ENCODE measurements around the gene MIDN.
A peak's percentile ranks its signal among the peaks of the same experiment; 100 is the strongest.

The MIDN gene

DNA sequence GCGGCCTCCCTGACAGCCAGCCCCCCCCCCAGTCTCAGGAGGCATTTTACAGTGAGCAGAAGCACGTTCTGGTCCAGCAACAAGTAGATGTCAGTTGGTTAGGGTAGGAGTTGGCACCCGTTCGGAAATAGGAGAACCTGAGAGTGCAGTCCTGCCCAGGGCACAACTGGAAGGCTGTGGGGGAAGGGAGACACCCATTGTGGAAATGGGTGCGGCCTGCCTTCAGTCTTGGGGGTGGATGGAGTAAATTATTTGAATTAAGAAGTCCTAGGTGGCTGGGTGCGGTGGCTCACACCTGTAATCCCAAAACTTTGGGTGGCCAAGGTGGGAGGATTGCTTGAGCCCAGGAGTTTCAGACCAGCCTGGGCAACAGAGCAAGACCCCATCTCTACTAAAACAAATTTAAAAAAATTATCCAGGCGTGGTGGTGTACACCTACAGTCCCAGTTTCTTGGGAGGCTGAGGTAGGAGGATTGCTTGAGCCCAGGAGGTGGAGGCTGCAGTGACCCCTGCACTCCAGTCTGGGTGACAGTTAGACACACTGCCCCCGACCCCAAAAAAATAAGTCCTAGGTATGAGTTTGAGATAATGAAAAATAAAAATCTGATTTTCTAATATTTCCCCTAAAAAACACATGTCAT, 21.9 kb downstream of the MIDN start:
- no peak for ATAC-seq
- DNase-seq = peak; percentile 39

DNA sequence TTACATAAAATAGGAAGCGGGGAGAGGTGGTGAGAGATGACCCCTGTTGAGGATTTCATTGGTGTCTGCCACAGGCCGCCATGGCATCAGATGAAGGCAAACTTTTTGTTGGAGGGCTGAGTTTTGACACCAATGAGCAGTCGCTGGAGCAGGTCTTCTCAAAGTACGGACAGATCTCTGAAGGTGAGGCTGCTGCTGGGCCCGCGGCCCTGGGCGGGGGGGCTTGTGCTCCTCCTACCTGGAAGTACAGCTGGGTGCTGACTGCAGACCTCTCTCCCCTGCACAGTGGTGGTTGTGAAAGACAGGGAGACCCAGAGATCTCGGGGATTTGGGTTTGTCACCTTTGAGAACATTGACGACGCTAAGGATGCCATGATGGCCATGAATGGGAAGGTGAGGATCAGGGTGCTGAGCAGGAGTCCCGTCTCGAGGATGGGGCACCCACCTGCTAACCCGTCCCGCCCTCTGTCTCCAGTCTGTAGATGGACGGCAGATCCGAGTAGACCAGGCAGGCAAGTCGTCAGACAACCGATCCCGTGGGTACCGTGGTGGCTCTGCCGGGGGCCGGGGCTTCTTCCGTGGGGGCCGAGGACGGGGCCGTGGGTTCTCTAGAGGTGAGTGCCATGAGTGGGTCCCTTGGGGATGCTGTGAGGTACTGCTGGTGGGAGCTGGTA, 22.6 kb downstream of the MIDN start:
- no peak for ATAC-seq
- peak; percentile 27 for DNase-seq

DNA sequence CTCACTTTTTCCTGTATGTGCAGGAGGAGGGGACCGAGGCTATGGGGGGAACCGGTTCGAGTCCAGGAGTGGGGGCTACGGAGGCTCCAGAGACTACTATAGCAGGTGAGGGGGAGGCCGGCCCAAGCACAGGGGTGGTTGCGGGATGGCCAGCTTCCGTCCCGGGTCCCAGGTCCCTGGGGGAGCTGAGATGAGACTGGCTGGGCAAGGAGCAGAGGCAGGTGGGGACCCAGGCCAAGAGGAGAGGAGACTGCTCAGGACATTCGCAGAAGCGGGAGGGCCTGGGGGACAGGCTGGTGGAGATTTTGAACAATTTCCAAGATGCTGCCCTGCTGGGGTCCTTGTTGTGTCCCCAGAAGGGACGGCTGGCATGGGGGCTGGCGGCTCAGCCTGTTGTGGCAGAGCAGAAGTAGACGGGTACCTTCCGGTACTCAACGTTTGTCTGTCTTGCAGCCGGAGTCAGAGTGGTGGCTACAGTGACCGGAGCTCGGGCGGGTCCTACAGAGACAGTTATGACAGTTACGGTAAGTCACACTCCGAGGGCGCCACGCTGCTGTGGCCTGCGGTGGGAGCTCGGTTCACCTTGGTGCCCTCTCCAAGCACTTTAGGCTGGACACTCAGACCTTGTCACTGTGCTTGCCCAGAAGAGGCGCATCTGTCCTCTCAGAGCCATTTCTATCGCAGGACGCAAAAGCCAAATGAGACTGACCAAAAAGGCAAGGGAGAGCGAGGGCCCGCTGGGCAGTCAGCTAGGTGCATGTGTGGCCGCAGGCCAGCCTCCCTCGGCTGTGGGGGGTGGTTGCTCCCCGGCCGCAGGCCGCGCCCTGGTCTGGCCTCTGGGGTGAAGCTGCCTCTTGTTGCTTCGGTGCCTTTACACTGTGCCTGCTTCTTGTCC, 23.4 kb downstream of the MIDN start:
- ATAC-seq = no peak
- peak; percentile 12 for DNase-seq

DNA sequence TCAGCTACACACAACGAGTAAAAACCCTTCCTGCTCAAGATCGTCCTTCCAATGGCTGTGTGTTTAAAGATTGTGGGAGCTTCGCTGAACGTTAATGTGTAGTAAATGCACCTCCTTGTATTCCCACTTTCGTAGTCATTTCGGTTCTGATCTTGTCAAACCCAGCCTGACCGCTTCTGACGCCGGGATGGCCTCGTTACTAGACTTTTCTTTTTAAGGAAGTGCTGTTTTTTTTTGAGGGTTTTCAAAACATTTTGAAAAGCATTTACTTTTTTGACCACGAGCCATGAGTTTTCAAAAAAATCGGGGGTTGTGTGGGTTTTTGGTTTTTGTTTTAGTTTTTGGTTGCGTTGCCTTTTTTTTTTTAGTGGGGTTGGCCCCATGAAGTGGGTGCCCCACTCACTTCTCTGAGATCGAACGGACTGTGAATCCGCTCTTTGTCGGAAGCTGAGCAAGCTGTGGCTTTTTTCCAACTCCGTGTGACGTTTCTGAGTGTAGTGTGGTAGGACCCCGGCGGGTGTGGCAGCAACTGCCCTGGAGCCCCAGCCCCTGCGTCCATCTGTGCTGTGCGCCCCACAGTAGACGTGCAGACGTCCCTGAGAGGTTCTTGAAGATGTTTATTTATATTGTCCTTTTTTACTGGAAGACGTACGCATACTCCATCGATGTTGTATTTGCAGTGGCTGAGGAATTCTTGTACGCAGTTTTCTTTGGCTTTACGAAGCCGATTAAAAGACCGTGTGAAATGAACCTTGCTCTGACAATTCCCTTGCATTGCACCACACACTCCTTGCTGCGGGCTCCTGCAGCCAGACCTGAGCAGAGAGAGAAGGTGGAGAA, 24.3 kb downstream of the MIDN start:
- ATAC-seq (no peak), DNase-seq (no peak)

DNA sequence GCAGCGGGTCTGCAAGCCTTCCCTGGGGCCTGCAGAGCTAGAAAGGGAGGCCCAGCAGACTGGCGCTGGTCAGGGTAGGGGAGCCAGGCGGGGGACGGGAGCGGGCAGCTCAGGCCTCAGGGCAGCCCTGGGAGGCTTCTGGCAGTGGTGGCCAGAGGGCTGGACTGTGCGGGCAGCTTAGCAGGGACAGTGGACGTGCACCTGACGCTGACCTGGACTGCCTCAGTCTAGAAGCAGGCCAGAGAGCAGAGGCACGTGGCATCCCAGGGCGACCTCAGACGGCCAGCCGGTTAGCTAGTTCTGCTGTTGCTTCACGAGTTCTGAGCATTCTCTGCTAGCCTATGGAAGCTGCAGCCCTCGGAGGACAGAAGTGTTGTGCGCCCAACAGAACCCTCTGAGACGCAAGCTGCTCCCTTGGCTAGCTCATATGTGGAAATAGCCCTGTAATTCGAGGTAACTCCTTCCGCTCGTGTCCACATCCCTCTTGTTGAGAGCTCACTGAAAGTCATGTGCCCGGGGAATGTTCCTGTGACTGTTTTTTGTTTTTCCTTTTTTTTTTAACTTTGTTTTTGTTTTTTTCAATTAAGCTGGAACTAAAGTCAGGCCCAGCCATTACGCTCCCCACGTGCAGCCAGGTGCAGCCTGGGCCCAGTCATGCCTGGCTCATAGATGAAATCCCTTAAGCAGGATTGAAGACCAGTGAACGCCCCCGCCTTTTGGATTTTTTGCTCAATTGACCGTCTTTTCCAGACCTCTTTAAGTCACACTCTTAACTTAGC, 25.1 kb downstream of the MIDN start:
- no peak for ATAC-seq
- peak; percentile 17 for DNase-seq

DNA sequence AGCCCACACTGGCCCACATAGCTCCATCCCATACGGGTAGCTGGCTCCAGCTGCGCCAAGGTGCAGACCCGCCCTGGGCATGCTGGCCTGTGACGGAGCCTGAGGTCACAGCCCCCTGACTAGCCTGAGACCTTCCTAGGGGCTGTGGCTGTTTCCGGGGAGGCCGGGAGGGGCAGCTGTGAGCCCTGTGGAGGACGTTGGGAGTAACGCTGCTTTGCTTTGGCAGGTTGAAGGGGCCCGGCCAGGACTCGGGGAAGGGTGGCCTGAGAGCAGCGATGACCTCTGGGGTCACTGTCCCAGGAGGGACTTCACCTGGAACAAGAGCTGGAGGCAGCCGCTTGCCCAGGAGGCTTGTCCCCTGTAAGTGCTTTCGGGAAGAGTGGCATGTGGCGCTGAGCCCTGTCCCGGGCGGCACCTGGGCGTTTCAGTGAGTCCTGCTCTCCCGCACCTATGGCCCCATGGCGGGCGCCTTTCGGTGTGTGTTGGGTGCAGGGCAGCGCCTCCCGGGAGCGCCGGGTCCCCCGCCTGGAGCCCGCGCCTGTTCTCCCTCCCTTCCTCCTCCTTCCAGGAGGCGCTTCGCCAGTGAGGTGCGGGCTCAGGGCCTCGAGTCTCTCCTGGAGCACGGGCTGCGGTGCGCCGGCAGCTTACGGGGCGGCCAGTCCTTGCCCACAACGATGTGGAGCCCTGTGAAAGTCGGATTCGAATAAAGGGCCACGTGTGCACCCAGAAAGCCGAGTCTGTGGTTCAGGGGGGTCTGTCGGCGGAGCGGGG, 25.9 kb downstream of the MIDN start:
- ATAC-seq = no peak
- peak; percentile 21 for DNase-seq

DNA sequence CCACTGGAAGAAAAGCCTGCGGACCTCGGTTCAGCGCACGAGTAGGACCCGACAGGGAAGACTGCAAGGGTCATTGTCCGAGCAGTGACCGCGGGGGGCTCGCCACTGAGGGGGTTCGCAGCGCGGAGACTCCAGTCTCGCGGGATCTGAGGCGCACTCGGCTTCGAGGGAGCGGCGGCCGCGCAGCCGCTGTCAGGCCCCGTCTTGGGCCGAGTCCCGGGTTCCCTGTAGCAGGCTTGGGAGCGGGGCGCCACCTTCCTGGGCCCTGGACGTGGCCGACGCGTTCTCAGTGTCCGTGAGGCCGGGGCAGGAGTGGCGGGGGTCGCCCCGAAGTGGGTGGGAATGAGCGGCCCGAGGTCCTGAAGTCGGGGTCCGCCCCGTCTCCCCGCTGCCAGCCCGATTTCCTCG, 26.5 kb downstream of the MIDN start:
- ATAC-seq = no peak
- DNase-seq = peak; percentile 24

DNA sequence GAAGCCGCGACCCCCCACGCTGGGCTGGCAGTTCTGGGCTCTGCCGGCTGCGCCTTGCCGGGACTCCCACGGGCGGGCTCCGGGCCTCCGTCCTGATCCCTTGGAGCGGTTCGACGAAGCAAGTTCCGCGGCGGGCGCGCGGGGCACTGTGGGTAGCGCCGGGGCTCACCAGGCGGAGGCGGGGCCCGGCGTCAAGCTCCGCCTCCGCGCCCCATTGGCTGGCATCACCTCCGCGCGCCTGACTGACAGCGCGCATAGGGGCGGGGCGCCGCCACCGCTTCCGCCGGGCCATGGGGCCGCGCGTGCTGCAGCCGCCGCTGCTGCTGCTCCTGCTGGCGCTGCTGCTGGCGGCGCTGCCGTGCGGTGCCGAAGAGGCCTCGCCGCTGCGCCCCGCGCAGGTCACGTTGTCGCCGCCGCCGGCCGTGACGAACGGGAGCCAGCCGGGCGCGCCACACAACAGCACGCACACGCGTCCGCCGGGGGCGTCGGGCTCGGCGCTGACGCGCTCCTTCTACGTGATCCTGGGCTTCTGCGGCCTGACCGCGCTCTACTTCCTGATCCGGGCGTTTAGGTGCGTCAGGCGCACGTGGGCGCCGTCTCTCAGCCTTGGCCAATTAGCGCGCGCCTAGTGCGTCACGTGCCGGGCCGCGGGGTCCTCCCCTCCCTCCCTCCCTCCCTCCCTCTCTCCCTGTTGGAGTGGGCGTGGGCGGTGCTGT, 27.0 kb downstream of the MIDN start, which contains the start of gene FAM174C:
Gene FAM174C (plus strand): TSS at position 271 of the 716 bp plus-strand sequence. CDS start 20 bp downstream, at position 291.
- ATAC-seq (peak; percentile 87), DNase-seq (peak; percentile 97)

DNA sequence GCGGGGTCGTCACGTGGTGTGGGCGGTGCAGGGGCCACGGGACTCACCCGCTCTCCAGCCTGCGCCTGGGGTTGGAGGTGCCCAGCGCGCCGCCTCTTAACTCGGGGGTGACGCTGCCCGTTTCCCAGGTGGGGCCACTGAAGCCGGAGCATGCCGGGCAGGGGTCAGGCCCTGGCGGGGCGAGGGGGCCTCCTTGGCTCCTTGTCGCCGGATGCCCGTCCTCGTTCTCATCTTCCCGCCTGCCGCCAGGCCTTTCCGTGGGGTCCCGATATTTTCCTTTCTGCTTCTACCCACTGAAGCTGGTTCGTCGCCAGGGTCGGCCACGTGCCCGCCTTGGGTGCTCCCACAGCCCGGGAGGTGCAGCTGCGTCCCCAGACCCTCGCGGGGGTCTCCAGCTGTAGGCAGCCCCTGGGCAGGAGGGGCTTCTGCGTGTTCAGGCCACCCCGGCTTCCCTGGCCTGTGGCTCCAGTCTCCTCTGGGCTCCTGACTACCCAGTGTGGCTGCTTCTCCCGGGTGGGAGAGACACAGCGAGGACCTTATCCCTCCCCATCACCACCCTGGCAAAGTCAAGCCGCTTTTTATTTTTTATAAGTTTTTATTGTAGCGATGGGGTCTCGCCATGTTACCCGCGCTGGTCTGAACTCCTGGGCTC, 27.7 kb downstream of the MIDN start:
- DNase-seq (no peak), ATAC-seq (no peak)

DNA sequence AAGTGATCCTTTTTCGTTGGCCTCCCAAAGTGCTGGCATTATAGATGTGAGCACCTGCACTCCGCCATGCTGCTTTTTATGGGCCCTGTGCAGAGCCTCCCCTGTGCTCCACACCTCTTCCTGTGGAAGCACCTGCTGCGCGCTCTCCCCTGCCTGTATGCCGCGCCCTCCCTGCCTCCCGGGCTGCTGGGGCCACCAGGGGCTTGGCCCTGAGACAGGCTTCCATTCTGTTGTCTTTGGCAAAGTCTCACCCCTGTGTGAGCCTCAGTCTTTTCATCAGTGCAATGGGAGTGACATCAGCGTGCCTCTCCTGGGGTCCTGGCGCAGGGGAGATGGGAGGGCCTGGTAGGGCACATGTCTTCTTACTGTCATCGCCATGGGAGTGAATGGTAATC, 28.2 kb downstream of the MIDN start:
- DNase-seq (peak; percentile 53), ATAC-seq (no peak)

DNA sequence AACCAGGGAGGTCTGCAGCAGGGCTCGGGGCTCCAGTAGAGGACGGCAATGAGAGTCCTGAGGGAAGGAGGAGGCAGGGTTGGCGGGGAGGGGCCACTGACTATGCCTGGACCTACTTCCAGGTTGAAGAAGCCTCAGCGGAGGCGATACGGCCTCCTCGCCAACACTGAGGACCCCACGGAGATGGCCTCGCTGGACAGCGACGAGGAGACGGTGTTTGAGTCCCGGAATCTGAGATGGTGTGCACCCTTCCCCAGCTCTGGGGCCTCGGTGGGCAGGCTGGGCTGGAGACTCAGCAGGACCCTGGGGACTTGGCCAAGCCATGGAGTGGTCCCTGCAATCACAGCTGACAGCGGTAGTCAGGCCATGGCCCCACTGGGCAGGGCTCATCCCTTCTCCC, 28.7 kb downstream of the MIDN start:
- DNase-seq = peak; percentile 19
- no peak for ATAC-seq

DNA sequence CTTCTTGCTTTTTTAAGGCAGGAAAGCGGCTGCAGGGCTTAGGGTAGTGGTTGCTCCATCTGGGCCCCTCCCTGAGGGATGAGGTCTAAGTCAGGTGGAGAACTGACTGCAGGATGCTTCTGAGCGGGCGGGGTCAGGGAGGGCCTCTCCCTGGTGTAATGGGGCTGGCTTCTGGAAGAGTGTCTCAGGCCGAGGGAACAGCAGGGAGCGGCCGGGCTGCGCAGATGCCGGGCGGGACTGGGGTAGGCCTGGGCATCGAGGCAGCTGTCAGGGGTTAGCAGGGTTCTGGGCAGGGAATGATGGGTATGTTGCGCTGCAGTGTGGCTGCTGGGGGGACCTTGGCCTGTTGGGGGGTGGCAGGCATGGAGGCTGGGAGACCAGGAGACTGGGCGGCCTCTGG, 29.7 kb downstream of the MIDN start:
- DNase-seq (no peak), ATAC-seq (no peak)

DNA sequence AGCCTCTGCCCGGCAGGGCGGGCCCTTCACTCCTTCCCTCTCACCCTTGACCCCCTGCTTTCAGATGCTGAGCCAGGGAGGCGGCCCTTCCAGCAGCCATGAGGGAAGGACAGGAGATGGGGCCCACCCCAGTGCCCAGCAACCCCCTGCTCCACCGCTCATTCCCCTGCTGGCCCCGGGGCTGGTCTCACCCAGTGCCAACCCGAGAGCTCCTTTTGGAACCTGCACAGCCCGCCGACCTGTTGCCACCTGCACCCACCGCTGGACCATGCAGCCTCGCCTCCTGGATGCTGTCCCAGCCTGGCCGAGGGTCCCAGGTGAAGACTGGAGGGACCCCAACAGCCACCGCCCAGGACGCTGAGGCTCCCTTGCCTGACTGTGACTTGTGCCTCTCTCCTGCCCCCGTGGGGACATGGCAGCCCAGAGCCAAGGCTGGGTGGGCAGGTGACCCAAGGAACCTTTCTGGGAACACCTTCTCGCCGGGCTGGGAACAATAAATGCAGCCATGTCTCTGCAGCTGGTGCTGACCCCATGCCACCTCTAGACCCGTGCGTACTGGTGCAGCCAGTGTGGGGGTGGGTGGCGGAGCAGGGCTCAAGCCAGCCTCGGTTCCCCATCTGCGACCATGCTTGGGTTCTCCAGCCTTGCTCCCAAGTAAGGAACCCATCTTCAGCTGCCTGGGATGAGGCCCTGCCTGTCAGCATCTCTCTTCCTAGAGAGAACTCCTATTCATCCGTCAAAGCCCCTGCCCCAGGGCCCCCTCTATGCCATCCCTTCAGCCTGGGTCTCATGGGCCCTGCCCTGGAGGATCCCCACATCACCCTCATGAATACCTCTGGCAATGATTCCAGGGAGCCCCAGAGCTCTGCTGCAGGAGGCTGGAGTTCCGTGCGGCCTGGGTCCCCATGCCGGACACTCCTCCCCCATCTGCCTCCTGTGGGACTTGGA, 30.6 kb downstream of the MIDN start:
- DNase-seq (no peak), ATAC-seq (no peak)

DNA sequence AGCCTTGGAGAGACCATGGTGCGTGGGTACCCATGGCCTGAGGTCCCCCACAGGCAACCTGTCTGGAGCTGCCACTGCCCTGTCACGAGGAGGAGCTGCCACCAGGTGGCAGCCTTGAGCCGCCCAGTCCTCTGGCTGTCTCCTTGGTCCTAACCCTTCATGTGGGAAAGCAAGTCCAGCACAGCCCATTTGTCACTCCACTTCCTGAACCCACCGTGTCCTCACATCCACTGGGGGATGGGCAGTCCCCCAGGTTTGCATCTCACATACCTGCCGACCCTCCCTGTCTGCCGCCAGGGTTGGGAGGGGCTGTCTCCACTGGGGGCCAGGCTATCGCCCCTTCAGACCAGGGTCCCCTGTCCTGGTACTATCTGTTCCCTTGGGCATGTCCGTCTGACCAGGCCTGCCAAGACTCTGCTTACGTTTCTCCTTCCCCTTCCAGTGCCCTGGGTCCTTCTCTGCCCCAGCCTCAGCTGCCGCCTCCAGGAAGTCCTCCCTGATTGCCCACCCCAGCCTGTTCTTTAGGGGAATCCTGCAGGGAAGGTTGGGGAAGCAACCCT, 31.5 kb downstream of the MIDN start:
- DNase-seq (peak; percentile 85), ATAC-seq (peak; percentile 14)

DNA sequence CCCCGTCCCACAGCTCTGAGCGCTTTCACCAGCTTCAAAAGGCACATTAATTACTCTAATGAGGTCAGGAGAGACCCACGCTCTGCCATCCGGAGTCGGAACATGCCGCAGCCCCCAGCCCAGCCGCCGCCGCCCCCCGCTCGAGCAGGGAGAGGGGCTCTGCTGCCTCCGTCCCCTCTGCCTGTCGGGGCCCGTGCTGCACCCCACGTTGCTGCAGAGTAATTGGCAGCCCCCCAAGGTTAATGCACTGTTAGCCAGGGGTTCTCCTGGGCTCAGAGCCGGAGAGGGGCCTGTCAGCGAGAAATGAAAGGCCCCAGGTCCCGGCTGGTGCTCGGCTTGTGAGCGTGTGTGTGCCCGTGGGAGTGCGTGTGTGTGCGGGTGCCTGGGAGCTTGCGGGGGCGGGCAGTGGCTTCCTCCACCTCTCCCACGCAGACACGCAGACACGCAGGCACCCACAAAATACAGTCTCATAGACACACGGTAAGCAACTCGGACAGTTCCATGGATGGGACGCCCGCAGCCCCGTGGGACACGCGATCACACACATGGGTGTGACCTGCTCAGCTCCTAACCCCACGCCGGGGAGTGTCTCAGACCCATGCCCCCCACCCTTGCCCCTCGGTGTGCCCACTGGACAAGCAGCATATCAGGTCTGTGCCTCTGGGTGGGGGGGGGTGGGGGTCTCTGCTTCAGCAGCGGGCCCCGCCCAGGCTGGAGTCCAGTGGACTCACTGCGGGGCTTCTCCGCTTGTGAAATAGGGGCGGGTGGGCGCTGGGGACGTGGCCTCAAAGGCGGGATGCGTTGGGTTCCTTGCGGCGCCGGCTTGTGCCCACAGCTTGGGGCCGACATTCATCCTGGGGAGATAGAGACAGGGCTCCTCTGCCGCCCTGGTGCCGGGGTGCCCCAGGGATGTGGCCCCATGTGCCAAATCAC, 32.5 kb downstream of the MIDN start:
- ATAC-seq (no peak), DNase-seq (no peak)

DNA sequence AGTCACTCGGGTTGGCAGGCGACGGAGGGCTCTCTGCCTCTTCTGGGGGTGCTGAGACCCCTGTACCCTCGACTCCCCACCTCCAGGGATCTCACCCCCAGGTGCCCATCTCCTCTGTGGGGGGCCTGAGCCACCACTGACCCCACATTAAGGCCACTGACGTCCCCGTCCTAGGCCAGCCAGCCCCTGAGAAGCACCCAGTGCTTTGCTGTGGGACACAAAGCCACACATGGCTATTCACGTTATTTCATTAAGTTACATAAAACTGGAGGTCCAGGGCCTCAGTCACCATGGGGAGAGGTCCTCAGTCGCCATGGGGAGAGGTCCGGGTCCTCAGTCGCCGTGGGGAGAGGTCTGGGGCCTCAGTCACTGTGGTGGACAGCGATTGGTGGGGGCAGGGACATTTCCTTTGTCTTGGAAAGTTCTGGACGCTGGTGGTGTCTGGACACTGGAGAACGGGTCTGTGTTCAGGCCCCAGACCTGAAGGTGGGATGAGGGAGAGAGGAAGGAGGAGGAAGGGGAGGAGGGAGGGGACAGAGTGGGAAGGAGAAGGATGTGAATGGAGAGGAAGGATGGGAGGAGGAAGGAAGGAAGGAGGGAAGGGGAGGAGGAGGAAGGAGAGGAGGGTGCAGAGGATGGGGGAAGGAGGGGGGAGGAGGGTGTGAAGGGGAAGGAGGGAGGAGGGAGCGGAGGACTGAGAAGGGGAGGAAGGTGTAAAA, 33.3 kb downstream of the MIDN start:
- no peak for ATAC-seq
- no peak for DNase-seq

Data from stimulated activated naive CD8-positive, alpha-beta T cell treated with anti-CD3 and anti-CD28 coated beads, Interleukin-15, Interleukin-2, amounts not matched to agents 100 U/mL and 50 U/mL, for 24 hours (primary cell).